Measurements from ENCODE around the gene MYO5A. TPM values are rescaled to one million over a fixed set of nuclear protein-coding genes. Genes with fewer than 3 reads are reported as not detected.

MYO5A gene
- total and polyA plus RNA-seq, 2 donors (not counting 3 experiments of a cell fraction or from before 2014, with no cell fraction given): 31.9 to 91.9 TPM

- Histone ChIP-seq H3K36me3 (ENCODE audit: control insufficient read depth in 2 of 2, extremely low read depth in 1 of 2, insufficient read depth in 2 of 2, low read length in 2 of 2) (no peaks in the 10 kb centered on the region), H3K9me3 (replicated peaks; ENCODE audit: control insufficient read depth, insufficient read depth, low read length) (no peaks in the 10 kb centered on the region), H3K79me2 (ENCODE audit: control insufficient read depth, insufficient read depth, low read length) (peaks cover 90% of the 10 kb centered on the region), H3K27ac (ENCODE audit: insufficient read depth, low read depth, low read length) (no peak overlapping the region), H3K4me3 (replicated peaks in 1 of 3; ENCODE audit: insufficient read depth in 1 of 3, low read depth in 1 of 3, low read length in 3 of 3) (no peak overlapping the region), H4K20me1 (replicated peaks; ENCODE audit: control insufficient read depth, extremely low read depth, insufficient read depth, low read length) (peaks cover 11% of the 10 kb centered on the region), H2AFZ (ENCODE audit: low read depth, low read length) (no peak overlapping the region), H3K9me1 (replicated peaks; ENCODE audit: control insufficient read depth, extremely low read depth, insufficient read depth, low read length) (no peaks in the 10 kb centered on the region), H3K4me2 (ENCODE audit: insufficient read depth, low read length) (no peak overlapping the region), H3K27me3 (ENCODE audit: control insufficient read depth in 2 of 2, insufficient read depth in 2 of 2, low read length in 2 of 2) (no peaks in the 10 kb centered on the region), H3K9ac (replicated peaks; ENCODE audit: extremely low read depth, insufficient read depth, low read length) (no peak overlapping the region), H3K4me1 (ENCODE audit: control insufficient read depth, extremely low read depth, insufficient read depth, low read length) (peaks cover 2% of the 10 kb centered on the region)
- CTCF ChIA-PET: interaction anchor here (1.0 kb wide), 1 partner anchor 20 kb away, joined by 3 read pairs; no protein-coding TSS in a partner anchor
- TF ChIP-seq JUN (IDR thresholded peaks at IDR 0.05; ENCODE audit: borderline replicate concordance, insufficient read depth, insufficient read length, low read depth) (no peak), GATA2 (IDR thresholded peaks at IDR 0.05; ENCODE audit: insufficient read depth, insufficient read length, low read depth, low read length) (no peak), MYC (IDR thresholded peaks at IDR 0.05; ENCODE audit: low read depth, low read length) (no peak)
- dilution Hi-C loops (cut with MboI; ENCODE audit: extremely low pct_ligation_motif_present, low sequenced_read_pairs) (no loop called here), intact Hi-C loops (cut with micrococcal nuclease) (no loop called here)
- BruUV-seq (replicated peaks): no TSS peak
- FAIRE-seq (no peak), DNase-seq (ENCODE audit: low read depth, low spot score) (no peak)
- POLR2A ChIA-PET: no interaction called here
These were observed 17.6 kb downstream of the MYO5A start for GRCh38 chr15:52511084-52511483.

GRCh38 chr15:52509500-52510245 lies 19.0 kb downstream of the MYO5A start:
- Histone ChIP-seq H3K4me3 (replicated peaks in 1 of 3; ENCODE audit: insufficient read depth in 1 of 3, low read depth in 1 of 3, low read length in 3 of 3) (no peak overlapping the region), H3K9me3 (replicated peaks; ENCODE audit: control insufficient read depth, insufficient read depth, low read length) (no peaks in the 10 kb centered on the region), H3K27me3 (ENCODE audit: control insufficient read depth in 2 of 2, insufficient read depth in 2 of 2, low read length in 2 of 2) (no peaks in the 10 kb centered on the region), H3K27ac (ENCODE audit: insufficient read depth, low read depth, low read length) (no peak overlapping the region), H3K79me2 (ENCODE audit: control insufficient read depth, insufficient read depth, low read length) (peaks cover 89% of the 10 kb centered on the region), H3K9me1 (replicated peaks; ENCODE audit: control insufficient read depth, extremely low read depth, insufficient read depth, low read length) (no peaks in the 10 kb centered on the region), H3K4me1 (ENCODE audit: control insufficient read depth, extremely low read depth, insufficient read depth, low read length) (no peaks in the 10 kb centered on the region), H3K4me2 (ENCODE audit: insufficient read depth, low read length) (no peak overlapping the region), H3K9ac (replicated peaks; ENCODE audit: extremely low read depth, insufficient read depth, low read length) (no peak overlapping the region), H2AFZ (ENCODE audit: low read depth, low read length) (no peak overlapping the region), H3K36me3 (ENCODE audit: control insufficient read depth in 2 of 2, extremely low read depth in 1 of 2, insufficient read depth in 2 of 2, low read length in 2 of 2) (no peaks in the 10 kb centered on the region), H4K20me1 (replicated peaks; ENCODE audit: control insufficient read depth, extremely low read depth, insufficient read depth, low read length) (peaks cover 9% of the 10 kb centered on the region)
- no peak for DNase-seq (ENCODE audit: low read depth, low spot score)
- TF ChIP-seq POLR2A (IDR thresholded peaks at IDR 0.05; ENCODE audit: low read depth, low read length): no peak
- no peak for TF ChIP-seq FOS (IDR thresholded peaks at IDR 0.05; ENCODE audit: borderline replicate concordance, insufficient read depth, low read length)
- TF ChIP-seq GATA2 (IDR thresholded peaks at IDR 0.05; ENCODE audit: insufficient read depth, insufficient read length, low read depth, low read length): no peak
- TF ChIP-seq CTCF (IDR thresholded peaks at IDR 0.05; ENCODE audit: extremely low read depth in 1 of 2, insufficient read depth in 1 of 2, low read depth in 1 of 2, low read length in 2 of 2): no peak
- no peak for TF ChIP-seq JUN (IDR thresholded peaks at IDR 0.05; ENCODE audit: borderline replicate concordance, insufficient read depth, insufficient read length, low read depth)
- no peak for TF ChIP-seq EZH2 (IDR thresholded peaks at IDR 0.05; ENCODE audit: borderline replicate concordance, low read depth, low read length, severe bottlenecking)
- dilution Hi-C loops (cut with MboI; ENCODE audit: extremely low pct_ligation_motif_present, low sequenced_read_pairs) (no loop called here), intact Hi-C loops (cut with micrococcal nuclease) (loop anchor here (1.0 kb wide), 1 partner anchor 12 kb away; no protein-coding TSS in a partner anchor)
- CTCF ChIA-PET: interaction anchor here (0.5 to 1.5 kb wide), 4 partner anchors 9 to 120 kb away, joined by 3 to 4 read pairs (median 3); no protein-coding TSS in a partner anchor
- POLR2A ChIA-PET: no interaction called here
- no peak for FAIRE-seq
- no TSS peak for BruUV-seq (replicated peaks)

Measured in endothelial cell of umbilical vein (primary cell).